ENCODE results near the gene TYMP. TPM values are rescaled to one million over a fixed set of nuclear protein-coding genes. Genes with fewer than 3 reads are reported as not detected.
A peak's percentile ranks its signal among the peaks of the same experiment; 100 is the strongest.

The TYMP gene
- total RNA-seq, 1 donor from 2014 or later, result 10.8 TPM

DNA sequence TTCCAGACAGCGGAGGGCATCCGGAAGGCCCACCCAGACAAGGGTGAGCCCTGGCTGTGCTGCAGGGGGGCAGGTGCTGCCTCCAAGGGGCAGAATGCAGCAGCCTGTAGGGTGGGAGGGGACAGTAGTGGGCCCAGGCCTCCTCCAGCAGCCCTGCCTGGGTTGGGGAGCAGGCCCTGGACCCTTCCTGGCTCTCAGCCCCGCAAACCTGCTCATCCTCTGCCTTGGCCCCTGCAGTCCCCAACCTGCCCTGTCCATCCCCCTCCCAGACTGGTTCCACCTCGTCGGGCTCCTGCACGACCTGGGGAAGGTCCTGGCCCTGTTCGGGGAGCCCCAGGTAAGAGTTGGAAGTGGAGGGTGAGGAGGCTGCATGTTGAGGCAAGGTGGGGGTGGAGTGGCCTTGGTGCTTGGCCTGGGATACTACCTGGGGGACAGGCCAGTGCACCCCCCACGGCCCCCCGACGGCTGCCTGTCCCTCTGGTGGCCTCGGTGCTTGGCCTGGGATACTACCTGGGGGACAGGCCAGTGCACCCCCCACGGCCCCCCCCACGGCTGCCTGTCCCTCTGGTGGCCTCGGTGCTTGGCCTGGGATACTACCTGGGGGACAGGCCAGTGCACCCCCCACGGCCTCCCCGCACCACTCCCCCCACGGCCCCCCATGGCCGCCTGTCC lies 41.7 kb downstream of the TYMP start:
- Mint-ChIP-seq H3K9me3 (ENCODE audit: unreplicated experiment) (no peaks in the 10 kb centered on the region), H3K36me3 (ENCODE audit: unreplicated experiment) (peaks cover 2% of the 10 kb centered on the region), H3K27ac (ENCODE audit: unreplicated experiment) (no peak overlapping the region), H3K4me1 (ENCODE audit: unreplicated experiment) (peaks cover 10% of the 10 kb centered on the region), H3K4me3 (ENCODE audit: unreplicated experiment) (no peak overlapping the region), H3K27me3 (ENCODE audit: unreplicated experiment) (no peaks in the 10 kb centered on the region)
- TF ChIP-seq, protein P1, sequence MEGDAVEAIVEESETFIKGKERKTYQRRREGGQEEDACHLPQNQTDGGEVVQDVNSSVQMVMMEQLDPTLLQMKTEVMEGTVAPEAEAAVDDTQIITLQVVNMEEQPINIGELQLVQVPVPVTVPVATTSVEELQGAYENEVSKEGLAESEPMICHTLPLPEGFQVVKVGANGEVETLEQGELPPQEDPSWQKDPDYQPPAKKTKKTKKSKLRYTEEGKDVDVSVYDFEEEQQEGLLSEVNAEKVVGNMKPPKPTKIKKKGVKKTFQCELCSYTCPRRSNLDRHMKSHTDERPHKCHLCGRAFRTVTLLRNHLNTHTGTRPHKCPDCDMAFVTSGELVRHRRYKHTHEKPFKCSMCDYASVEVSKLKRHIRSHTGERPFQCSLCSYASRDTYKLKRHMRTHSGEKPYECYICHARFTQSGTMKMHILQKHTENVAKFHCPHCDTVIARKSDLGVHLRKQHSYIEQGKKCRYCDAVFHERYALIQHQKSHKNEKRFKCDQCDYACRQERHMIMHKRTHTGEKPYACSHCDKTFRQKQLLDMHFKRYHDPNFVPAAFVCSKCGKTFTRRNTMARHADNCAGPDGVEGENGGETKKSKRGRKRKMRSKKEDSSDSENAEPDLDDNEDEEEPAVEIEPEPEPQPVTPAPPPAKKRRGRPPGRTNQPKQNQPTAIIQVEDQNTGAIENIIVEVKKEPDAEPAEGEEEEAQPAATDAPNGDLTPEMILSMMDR (IDR thresholded peaks at IDR 0.05), result no peak
- DNase-seq (ENCODE audit: extremely low spot score, unreplicated experiment), result no peak

DNA sequence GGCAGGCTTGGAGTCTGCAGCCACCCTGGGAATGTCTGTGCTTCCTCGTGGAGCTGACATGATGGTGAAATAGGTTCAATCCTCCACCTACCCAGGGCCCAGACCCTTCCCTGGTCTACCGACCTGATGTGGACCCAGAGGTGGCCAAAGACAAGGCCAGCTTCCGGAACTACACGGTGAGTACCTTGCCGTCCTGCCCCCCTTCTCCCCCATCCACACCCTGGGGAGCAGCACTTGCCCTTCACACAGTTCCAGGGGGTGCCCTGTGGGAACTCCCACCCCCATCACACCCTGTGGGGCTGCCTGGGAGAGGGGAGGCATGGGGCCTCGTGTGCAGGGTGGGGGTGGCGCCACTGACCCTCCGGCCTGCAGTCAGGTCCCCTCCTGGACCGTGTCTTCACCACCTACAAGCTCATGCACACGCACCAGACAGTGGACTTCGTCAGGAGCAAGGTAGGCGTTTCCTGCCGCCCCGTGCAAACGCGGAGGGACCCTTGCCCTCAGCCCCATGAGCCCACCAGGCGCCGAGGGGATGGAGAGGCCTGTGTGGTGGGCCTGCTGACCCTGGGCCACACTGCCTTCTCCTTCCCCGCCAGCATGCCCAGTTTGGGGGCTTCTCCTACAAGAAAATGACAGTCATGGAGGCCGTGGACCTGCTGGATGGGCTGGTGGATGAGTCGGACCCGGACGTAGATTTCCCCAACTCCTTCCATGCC lies 42.4 kb downstream of the TYMP start:
- Mint-ChIP-seq H3K4me3 (ENCODE audit: unreplicated experiment) (no peak overlapping the region), H3K27me3 (ENCODE audit: unreplicated experiment) (no peaks in the 10 kb centered on the region), H3K36me3 (ENCODE audit: unreplicated experiment) (peaks cover 2% of the 10 kb centered on the region), H3K9me3 (ENCODE audit: unreplicated experiment) (no peaks in the 10 kb centered on the region), H3K4me1 (ENCODE audit: unreplicated experiment) (peaks cover 12% of the 10 kb centered on the region), H3K27ac (ENCODE audit: unreplicated experiment) (no peak overlapping the region)
- no peak for DNase-seq (ENCODE audit: extremely low spot score, unreplicated experiment)
- TF ChIP-seq, protein P1 (IDR thresholded peaks at IDR 0.05), result no peak

DNA sequence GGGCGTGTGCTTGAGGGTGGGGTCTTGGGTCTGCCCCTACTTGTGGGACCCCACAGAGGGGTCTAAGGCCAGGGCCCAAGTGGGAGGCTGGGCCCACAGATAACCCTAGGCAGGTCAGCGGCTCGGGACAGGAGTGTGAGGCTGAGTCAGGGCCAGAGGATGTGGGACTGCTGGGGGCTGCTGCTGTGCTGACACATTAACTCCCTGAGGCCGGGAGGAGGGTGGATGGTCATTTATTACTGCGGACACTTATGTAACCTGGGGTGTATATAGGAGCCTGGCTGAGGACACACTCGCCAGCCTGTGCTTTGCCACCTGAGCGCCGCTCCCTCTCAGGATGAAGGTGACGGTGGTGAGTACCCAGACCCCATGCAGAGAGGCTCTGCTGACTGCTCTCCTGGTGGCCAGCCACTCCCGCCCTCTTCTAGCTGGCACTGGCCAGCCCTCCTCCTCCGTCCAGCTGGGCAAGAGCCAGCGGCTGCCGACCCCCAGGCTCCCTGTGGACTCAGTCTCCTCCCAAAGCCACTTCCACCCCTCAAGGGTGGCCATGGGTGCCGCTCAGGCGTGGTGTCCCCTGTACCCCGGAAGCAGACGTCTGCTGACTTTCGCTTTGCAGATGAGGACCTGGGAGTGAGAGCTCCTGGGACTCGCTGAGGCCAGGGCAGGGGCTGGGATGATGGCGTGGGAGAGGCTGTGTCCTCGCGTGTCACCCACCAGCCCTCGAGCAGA lies 43.1 kb downstream of the TYMP start, which contains the start of gene MIOX:
TSS of gene MIOX (plus strand) at position 299 of the 729 bp plus-strand sequence. CDS start at position 338, 39 bp downstream.
- Mint-ChIP-seq H3K4me3 (ENCODE audit: unreplicated experiment) (no peak within 1 kb of the TSS), H3K4me1 (ENCODE audit: unreplicated experiment) (peaks cover 12% of the 10 kb centered on the region), H3K9me3 (ENCODE audit: unreplicated experiment) (no peaks in the 10 kb centered on the region), H3K36me3 (ENCODE audit: unreplicated experiment) (peaks cover 2% of the 10 kb centered on the region), H3K27ac (ENCODE audit: unreplicated experiment) (peak within 1 kb of the TSS; percentile 57), H3K27me3 (ENCODE audit: unreplicated experiment) (no peaks in the 10 kb centered on the region)
- TF ChIP-seq, protein P1 (IDR thresholded peaks at IDR 0.05), result no peak
- DNase-seq (ENCODE audit: extremely low spot score, unreplicated experiment), result no peak

DNA sequence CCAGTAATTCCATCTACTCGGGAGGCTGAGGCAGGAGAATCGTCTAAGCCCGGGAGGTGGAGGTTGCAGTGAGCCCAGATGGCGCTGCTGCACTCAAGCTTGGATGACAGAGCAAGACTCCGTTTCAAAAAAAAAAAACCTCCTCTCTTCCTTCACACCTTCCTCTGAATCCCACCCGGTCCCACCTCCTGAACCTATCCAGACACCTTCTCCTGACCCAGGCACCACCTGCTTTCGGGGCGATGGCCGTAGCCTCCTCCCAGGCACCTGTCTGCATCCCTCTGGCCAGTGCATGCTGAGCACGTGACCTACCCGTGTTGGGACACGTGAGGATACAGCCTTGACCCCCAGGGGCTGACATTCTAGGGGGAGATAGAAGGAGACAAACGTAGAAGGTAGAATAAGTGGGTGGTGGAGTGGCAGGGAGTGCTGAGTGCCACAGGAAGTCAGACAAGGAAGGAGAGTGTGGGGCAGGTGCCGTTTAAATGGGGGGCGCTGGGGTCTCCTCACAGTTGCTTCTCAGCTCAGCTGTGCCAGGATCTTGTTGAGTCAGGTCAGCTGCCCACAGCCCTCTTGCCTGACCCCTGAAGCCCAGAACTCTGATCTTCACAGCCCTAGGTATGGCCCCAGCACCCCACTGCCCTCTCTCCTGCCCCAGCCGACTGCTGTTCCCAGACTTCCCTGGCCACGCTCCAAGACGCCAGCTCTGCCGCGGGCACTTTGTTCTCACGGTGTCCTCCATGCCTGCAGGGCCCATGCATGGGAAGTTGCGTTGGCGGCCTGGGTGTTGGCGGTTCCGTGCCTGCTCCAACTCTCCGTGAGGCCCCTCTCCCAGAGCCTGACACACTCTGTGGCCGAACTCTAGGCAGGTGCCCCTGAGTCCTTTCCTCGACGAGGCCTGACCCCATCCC lies 44.3 kb downstream of the TYMP start:
- Mint-ChIP-seq H3K4me1 (ENCODE audit: unreplicated experiment) (peaks cover 12% of the 10 kb centered on the region), H3K36me3 (ENCODE audit: unreplicated experiment) (peaks cover 2% of the 10 kb centered on the region), H3K9me3 (ENCODE audit: unreplicated experiment) (no peaks in the 10 kb centered on the region), H3K27me3 (ENCODE audit: unreplicated experiment) (no peaks in the 10 kb centered on the region), H3K27ac (ENCODE audit: unreplicated experiment) (no peak overlapping the region), H3K4me3 (ENCODE audit: unreplicated experiment) (no peak overlapping the region)
- no peak for DNase-seq (ENCODE audit: extremely low spot score, unreplicated experiment)
- TF ChIP-seq, protein P1 (IDR thresholded peaks at IDR 0.05), result no peak

Data from osteocyte (in vitro differentiated cells).